GM21737 (cell line): Measurements from ENCODE around the gene SULF2.

Source experiments
- ATAC-seq: cut with Tn5 transposase; IDR thresholded peaks from one replicate; pipeline ENCODE4 v1.9.1; 2021; ENCODE audit warnings: mild to moderate bottlenecking, moderate library complexity; ENCODE audit not compliant: unreplicated experiment

Gene SULF2

DNA sequence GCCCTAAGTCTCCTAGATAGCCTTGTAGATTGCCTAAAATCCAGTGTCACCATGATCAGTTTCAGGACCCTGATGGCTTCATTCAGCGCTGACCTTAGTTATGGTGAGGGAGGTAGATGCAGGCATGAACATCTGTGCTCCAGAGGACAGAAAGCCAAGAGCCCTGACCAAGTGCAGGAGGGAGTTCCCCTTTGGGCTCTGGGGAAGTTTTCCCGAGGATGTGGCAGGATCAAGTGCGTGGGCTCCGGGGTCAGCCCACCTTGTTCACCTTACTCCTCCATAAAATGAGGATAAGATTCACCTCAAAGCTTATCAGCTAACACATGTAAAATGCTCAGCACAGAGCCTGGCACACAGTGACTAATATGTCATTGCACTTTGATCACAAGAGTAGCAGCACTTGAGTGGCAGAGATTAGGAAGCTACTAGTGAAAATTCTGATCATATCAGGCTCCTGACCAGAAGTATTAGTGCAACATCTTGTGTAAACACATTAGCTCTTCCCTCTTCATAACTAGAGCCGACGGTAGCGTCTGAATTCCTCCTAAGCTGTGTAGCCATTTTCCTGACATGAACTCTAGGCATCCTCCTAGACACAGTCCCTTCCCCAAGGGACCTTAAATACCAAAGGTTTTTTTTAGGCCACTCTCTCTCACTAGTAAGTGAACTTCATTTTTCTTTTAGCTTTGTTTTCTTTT lies 125.2 kb downstream of the SULF2 start:
- no peak for ATAC-seq

DNA sequence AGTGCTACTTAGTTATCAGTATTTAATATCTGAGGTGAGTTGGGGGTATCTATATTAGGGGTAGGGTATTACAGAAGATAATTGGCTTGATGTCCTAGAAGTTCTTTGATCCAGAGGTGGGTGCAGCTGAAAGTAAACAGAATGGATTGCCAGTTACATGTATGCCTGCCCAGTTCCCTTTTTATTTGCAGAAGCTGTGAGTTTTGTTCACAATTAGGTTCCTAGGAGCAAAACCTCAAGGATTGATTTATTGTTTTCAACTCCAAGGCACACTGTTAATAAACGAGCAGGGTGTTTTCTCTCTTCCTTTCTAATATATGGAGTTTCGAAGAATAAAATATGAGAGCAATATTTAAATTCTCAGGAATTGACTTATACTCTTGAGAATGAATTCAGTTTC lies 129.0 kb downstream of the SULF2 start:
- no peak for ATAC-seq

DNA sequence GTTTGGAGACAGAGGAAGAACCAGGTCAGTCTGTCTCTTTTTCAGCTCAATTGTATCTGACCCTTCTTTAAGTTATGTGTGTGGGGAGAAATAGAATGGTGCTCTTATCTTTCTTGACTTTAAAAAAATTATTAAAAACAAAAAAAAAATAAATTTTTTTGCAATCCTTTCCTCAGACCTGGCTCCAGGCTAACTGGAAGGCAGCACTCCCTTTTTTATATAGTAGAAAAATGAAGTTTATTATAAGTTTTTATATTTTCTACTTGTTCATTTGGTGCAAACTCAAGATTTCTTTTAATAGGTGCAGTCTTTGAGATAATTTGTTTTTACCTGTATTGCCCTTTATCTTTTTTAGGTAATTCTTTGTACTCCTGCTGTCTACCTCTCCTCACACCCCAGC lies 129.6 kb downstream of the SULF2 start:
- no peak for ATAC-seq

DNA sequence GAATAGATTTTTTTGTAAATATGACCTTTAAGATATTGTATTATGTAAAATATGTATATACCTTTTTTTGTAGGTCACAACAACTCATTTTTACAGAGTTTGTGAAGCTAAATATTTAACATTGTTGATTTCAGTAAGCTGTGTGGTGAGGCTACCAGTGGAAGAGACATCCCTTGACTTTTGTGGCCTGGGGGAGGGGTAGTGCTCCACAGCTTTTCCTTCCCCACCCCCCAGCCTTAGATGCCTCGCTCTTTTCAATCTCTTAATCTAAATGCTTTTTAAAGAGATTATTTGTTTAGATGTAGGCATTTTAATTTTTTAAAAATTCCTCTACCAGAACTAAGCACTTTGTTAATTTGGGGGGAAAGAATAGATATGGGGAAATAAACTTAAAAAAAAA lies 130.9 kb downstream of the SULF2 start:
- no peak for ATAC-seq

DNA sequence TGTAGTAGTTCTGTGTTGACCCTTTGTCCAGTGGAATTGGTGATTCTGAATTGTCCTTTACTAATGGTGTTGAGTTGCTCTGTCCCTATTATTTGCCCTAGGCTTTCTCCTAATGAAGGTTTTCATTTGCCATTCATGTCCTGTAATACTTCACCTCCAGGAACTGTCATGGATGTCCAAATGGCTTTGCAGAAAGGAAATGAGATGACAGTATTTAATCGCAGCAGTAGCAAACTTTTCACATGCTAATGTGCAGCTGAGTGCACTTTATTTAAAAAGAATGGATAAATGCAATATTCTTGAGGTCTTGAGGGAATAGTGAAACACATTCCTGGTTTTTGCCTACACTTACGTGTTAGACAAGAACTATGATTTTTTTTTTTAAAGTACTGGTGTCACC lies 131.4 kb downstream of the SULF2 start:
- no peak for ATAC-seq

DNA sequence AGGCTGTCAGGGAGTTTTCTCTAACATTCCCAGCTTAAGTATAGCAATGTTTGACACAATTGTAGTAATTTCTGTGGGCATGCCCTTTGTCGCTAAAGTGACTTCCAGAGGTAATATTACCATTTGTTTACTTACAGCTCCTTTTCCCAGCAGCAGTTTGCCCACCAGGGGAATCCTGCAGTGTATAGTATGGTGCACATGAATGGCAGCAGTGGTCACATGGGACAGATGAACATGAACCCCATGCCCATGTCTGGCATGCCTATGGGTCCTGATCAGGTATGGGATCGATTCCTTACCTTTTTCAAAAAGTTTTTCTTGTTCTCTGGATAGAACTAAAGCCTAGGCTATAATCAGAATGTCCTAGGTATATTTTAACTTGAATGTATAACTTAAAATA lies 132.5 kb downstream of the SULF2 start:
- ATAC-seq = no peak

DNA sequence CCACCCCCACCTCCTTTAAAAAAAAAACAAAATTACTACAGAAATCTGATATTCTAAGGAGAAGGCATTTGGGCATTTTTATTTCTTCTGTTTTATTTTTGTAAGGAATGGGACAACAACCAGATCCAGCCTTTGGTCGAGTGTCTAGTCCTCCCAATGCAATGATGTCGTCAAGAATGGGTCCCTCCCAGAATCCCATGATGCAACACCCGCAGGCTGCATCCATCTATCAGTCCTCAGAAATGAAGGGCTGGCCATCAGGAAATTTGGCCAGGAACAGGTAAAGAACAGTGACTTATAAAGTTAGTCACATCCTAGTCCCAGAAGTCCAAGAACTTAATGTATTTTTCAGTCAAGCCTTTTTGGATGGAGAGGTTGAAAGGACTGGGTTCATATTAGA lies 133.0 kb downstream of the SULF2 start:
- ATAC-seq = no peak

DNA sequence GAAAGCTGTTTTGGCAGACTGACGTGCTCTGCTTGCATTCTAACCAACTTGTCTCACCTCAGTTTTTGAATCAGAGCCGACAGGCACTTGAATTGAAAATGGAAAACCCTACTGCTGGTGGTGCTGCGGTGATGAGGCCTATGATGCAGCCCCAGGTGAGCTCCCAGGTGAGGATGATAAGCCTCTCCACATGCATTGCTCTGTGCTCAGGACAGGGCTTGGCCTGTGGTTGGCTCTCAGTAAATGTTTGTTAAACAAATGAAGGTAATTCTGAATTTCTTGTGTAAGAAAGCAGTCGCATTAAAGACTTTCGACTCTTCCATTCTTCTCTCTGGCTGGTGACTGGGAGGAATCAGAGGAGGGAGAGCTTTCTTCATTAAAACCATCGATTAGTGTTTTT lies 136.3 kb downstream of the SULF2 start:
- ATAC-seq = no peak

DNA sequence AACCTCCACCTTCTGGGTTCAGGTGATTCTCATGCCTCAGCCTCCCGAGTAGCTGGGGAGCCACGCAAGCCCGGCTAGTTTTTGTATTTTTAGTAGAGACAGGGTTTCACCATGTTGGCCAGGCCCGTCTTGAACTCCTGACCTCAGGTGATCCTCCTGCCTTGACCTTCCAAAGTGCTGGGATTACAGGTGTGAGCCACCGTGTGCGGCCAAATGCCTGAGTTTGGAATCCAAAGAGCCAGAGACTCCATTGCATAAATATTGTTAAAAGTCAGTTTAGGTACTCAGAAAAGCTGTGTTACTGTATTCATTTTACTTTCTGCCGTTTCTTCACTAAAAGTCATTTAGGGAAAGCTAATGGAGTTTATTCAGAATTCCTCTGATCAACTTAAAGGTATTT lies 137.3 kb downstream of the SULF2 start:
- no peak for ATAC-seq

DNA sequence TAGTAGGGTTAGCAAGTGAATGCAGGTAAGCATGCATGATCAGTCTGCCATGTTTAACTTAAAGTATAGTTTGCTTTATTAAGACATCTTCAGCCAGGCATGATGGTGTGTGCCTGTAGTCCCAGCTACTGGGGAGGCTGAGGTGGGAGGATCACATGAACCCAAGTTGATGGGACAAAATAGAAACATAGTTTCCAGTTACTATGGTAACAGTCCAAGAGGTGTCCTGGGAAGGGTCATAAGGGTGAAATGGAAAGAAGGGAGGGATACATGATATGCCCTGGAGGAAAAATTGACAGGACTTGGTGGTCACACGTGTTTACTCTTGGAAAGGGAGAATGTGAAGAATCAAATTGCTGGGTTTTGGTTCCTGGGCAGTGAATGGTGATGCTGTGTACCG lies 139.6 kb downstream of the SULF2 start:
- no peak for ATAC-seq

DNA sequence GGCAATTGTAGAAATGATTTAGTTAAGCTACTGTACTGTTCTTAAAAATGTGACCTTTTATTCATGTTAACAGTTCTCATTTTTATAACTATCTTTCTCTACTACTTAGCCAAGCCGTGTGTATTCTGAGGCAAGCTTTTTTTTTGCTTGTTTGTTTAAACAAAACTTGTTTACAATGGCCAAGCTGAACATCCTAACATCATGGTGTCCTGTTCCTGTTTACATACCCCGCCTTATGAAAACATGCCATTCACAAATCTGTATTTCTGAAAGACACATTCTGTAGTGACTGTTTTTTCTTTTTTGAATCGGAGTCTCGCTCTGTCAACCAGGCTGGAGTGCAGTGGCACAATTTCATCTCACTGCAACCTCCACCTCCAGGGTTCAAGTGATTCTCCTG lies 142.7 kb downstream of the SULF2 start:
- no peak for ATAC-seq

DNA sequence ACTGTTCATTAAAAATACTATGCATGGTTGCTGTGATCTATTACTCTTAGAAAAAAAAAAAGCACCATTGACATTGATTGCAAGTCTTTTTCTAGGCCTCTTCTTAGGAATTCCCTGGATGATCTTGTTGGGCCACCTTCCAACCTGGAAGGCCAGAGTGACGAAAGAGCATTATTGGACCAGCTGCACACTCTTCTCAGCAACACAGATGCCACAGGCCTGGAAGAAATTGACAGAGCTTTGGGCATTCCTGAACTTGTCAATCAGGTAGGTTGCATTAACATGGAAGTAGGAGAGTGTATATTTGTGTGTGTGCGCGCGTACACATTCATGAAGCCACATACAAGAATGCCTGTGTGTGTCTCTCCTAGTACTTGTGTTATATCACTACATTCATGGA lies 143.2 kb downstream of the SULF2 start:
- no peak for ATAC-seq

DNA sequence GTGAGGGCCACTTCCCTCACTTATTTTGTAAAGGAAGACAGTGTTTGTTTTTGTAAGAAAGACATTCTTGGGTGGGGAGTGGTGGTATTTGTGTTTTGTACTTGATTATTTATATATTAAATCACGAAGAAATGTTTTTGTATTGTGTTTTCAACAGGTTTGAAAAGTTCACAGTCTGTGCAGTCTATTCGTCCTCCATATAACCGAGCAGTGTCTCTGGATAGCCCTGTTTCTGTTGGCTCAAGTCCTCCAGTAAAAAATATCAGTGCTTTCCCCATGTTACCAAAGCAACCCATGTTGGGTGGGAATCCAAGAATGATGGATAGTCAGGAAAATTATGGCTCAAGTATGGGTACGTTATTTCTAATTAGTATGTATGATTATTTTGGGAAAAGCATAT lies 146.4 kb downstream of the SULF2 start:
- ATAC-seq = no peak

DNA sequence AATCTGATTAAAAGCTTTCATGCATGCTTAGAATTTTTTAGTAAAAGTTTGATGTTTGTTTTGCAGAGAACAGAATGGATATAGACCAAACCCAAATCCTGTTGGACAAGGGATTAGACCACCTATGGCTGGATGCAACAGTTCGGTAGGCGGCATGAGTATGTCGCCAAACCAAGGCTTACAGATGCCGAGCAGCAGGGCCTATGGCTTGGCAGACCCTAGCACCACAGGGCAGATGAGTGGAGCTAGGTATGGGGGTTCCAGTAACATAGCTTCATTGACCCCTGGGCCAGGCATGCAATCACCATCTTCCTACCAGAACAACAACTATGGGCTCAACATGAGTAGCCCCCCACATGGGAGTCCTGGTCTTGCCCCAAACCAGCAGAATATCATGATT lies 150.0 kb downstream of the SULF2 start:
- no peak for ATAC-seq

DNA sequence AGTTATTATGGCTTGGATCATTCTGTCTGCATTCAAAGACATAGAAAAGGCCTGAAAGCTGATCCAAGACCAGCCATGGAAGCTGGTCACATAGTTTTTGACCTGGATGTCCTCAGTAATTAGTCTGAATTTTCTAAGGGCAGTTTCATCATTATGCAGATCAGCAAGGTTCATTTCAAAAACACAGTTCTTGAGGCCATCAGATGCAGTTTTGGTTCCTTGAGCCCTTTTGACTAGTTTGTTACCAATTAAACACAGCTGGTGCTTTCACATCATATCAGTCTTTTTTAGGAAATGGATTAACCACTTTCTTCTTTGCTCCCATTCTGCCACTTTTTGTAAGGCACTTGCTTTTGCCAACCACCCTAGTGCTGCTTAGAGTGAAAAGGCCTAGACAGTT lies 154.2 kb downstream of the SULF2 start:
- ATAC-seq = no peak

DNA sequence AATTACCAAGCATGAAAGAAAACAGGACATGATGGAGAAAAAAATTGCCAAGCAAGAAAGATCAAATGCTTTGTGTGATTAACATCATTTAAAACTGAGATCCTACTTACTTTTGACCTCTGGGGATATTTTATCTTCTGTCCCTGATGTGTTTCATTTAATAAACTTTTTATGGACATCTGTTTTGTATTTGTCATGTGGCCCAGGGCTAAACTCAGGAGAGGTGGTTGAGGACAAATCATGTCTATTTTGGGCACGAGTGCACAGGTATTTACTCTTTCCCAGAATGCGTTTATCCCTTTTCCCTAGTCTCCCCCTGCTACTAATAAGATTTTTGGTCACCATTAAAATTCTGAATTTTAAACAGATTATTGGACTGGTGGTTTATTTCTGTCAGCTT lies 155.4 kb downstream of the SULF2 start:
- ATAC-seq = no peak

DNA sequence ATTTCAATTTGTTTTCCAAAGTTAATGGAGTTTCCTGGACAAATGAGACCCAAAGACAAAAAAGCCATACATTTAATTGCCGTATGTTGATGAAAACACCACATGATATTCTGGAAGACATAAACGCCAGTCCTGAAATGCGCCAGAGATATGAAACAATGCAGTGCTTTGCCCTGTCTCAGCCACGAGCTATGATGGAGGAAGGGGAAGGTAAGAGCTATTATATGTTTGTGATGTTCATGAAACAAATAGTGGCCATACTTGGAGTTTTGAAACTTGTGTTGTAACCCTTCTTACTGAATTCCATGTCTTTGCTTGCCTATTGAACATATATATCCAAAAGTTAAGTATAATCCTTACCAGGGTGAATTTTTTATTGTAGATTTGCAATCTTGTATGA lies 157.7 kb downstream of the SULF2 start:
- ATAC-seq = no peak

DNA sequence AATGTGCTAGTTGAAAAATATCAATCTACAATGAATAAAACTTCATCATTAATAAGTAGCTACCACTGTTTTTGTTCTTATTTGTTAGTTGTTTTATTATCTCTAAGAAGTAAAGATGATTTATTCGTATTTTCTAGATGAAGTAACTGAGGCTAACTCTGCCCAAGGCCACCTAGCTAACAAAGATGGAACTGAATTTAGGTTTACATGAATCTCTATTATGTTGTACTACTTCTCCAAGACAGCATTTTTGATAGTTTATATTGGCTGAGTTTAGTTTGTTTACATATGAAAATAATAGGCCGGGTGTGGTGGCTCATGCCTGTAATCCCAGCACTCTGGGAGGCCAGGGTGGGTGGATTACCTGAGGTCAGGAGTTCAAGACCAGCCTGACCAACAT lies 162.1 kb downstream of the SULF2 start:
- ATAC-seq = no peak

DNA sequence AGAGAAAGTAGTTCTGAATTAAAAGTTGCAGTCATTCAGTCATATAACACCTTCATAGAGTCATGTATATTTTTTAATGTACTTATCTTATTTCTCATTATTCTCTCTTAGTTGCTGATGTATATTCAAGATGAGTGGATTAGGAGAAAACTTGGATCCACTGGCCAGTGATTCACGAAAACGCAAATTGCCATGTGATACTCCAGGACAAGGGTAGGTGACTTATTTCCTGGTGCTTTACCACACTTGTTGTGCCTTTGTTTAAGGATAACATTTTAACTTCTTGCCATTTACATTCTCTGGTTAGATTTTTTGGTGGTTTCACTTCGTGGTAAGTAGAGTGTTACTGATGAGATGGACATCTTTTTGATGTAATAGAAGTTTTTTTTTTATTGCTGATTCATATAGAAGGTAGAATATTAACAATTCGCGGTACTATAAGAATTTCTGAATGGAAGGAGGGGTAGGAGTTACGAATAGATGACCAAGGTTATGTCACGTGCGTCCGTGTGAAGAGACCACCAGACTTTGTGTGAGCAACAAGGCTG lies 163.1 kb downstream of the SULF2 start:
- no peak for ATAC-seq

DNA sequence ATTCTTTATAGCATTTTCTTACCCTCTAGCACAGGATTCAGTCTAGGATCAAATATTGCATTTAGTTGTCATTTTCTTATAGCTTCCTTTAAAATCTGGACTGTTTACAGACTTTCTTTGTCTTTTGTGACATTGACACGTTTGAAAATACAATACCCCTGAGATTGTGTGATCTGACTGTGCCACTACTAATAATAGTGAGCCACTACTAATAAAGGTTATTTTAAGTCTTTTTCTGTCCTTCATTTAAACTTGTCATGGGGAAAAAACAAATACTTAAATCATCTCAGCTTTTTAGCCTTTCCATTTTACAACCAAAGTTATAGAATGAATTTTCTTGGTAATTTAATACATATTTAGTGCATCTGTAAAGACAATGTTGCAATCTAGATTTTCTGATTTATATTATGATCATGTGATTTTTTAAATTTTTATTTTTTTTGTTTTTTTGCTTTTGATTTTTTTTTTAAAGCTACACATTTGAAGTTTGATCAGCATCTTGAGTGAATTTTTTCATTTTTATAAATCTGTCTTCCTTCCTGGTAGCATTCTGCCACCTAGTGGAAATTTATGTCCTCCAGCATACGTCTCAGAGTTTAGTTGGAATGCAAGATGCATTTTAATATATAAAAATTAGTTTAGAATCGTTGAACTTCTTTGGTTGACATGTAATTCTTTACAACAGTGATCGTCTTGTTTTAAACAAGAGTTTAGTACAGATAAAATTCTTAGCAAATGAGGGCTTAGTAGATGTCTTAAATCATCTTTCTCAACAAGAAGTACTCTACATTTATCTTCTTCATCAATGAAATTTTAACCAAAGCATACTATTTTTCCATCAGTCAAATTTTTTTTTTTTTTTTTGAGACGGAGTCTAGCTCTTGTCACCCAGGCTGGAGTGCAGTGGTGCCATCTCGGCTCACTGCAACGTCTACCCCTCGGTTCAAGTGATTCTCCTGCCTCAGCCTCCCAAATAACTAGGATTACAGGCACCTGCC lies 164.2 kb downstream of the SULF2 start:
- ATAC-seq = no peak

DNA sequence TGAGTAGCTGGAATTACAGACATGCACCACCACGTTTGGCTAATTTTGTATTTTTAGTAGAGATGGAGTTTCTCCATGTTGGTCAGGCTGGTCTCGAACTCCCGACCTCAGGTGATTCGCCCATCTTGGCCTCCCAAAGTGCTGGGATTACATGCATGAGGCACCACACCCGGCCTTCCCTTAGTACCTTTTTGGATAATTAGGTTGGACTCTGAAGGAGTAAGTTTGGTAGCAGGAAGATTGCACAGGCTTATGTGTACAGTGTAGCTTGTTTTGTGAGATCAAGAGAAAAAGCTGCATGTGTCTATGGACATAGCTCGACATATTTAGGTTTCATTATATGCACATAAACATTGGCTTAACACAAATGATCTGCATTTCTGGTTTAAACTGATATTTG lies 166.8 kb downstream of the SULF2 start:
- no peak for ATAC-seq

DNA sequence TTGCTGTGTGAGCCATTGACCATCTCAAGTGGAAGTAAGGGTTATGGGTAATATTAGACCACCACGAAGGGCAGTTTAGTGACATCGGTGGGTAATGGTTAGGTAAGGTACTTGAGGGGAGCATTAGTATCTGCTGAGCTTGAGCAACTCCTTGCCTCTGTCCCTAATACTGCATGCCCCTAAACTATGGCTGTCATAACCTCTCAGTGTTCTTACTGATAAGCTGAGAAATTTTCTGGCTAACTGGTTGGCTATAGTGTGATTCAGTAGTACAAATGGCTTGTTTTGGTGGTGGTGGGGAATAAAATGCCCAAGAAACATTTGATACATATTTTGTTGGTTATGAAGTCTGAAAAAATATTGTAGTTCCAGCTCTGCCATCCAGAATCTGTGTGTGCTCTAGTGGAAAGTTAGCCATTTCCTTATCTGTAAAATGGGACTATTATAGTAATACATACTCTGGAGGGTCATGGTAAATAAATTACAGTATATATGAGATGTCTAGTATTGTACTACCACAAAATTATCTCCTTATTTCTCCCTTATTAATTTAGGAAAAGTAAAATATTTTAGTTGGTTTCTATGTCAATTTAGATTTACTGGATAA lies 170.5 kb downstream of the SULF2 start:
- no peak for ATAC-seq
